HG03520 (cell line): ENCODE measurements around the gene WWC2.

Source experiments
- ATAC-seq: cut with Tn5 transposase; IDR thresholded peaks from one replicate; pipeline ENCODE4 v1.9.1; 2021; ENCODE audit warnings: mild to moderate bottlenecking, moderate library complexity; ENCODE audit not compliant: unreplicated experiment

WWC2 gene

DNA sequence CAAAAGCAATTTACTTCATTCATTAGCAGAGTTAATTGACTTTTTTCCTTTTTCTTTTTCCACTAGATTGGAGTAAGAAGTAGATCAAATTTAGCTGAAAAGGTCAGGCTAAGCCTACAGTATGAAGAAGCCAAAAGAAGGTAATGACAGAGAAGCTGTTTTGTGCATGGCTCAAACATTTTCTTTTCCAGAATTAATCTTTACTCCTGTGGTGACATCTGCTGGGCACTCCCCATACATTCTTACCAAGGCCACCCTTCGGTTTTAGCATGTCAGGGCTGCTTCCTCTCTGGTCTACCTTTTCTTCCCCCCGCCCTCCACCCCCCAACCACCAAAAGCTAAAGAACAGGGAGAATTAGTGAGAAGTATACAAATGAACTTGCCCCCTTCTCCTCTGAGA is 150.8 kb downstream of the WWC2 start:
- ATAC-seq: no peak

DNA sequence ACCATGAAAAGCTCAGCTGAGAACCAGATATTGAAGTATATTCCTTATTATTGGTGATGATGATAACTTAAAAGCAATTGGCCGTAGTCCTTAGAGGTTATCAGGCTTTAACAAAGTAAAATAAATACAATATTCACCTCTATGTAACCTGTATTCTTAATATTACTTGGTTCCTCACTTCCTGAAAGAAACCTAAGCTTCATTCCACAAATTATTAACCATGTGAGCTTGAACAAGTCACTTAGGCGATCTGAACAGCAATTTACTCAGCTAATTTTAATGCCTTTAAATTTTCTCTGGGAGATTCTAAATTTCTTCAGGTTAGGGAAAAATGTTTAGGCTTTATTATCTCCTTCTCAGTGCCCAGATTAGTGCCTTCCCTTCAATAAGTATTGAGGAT is 151.8 kb downstream of the WWC2 start:
- ATAC-seq: no peak

DNA sequence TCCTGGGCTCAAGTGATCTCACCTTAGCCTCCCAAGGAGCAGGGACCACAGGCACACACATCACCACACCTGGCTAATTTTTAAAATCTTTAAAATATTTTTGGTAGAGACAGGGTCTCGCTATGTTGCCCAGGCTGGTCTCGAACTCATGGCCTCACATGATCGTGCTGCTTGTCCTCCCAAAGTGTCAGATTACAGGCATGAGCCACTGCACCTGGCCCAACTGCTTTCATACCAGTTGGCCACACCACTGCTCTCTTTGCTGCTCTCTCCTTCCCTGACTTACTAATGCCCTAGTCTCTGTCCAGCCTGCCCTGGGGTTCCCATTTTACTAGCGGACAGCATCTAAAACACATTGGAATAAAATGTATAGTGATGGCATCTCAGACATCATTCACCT is 153.9 kb downstream of the WWC2 start:
- no peak for ATAC-seq

DNA sequence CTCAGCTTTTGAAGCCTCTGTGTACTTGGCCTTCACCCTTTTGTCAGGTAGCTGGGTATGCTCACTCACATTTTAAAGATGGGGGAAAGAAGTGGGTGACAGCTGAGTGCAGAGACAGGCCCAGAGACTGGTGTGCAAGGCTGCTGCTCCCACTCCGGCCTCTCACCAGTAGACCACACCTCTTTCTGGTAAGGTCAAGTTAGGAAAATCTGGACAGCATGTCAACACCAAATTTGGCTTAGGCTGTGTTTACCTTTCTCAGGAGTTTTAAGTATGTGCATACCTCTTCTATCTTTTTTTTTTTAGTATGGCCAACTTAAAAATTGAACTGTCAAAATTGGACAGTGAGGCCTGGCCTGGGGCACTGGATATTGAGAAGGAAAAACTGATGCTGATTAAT is 154.4 kb downstream of the WWC2 start:
- ATAC-seq: no peak

- ATAC-seq: no peak
These were observed 155.1 kb downstream of the WWC2 start for GRCh38 chr4:183254162-183254561.

DNA sequence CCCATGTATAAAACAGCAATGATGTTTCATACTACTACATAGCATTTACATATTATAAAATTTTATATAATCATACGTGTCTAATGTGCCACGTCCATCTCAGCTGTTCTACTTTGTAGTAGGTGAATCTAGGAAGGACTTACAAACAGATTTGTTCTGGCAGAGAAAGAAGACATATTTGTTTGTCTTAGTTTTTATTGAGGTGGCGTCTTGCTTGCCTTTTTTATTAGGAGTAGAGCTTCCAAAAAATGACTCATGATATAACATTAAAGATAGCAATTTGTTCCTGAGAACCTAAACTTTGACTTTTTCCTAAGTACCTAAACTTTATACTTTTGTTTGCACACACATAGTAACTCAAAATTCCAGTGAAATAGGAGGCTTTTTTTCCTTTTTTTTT is 156.4 kb downstream of the WWC2 start:
- no peak for ATAC-seq

DNA sequence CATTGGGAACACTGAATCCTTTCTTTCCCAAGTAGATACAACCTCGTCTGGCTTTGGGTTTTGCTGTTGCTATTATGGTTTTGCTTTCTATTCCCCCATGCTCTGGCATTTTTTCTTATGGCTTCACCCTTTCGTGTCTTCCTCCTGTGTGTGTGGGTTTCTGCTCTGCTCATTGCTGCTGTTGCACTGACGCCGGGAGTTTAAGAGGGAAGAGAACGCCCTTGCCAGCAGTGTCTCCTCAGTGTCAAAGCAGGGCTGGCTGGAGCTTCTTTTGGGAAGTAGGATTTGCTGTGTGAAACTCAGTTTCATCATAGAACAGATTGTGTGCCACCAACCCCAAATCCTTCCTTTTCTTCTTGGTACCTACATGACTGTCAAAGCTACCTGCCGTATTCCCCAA is 157.3 kb downstream of the WWC2 start:
- ATAC-seq: no peak

- peak; percentile 84 for ATAC-seq
These were observed 157.8 kb downstream of the WWC2 start for GRCh38 chr4:183256756-183257385.

DNA sequence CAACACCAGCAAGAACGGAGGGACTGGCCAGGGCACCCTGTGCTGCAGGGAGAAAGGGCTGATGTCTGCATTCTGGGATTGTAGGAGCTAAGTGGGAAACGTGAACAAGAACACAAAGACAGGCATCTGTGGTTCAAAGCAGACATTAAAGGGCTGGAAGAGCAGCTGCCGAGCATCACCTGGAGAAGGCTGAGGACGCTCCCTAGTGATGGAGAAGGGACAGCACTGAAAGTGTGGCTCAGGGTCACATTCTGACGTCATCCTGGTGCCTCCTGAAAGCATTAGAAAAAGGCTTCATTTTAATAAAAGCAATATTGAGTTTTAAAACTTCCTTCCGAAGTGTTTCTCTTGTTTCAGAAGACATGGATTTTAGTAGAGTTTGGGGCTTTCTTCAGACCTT is 158.8 kb downstream of the WWC2 start:
- ATAC-seq: no peak

DNA sequence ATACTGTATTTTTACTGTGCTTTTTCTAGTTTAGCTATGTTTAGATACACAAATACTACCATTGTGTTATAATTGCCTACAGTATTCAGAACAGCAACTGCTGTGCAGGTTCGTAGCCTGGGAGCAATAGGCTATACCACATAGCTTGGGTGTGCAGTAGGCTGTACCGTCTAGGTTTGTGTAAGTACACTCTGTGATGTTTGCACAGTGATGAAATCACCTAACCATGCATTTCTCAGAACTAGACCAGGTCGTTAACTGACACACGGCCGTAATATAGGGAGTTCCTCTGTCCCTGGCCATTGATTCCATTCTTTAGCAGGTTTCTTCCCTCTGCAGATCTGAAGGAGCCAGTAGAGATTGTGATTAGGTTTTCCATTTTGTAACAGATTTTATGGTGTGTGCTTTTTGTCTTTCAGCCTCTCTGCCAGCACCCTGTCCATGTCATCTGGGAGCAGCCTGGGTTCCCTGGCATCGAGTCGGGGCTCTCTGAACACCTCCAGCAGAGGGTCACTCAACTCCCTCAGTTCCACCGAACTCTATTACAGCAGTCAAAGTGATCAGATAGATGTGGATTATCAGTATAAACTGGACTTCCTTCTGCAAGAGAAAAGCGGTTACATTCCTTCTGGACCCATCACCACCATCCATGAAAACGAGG is 161.6 kb downstream of the WWC2 start:
- no peak for ATAC-seq

DNA sequence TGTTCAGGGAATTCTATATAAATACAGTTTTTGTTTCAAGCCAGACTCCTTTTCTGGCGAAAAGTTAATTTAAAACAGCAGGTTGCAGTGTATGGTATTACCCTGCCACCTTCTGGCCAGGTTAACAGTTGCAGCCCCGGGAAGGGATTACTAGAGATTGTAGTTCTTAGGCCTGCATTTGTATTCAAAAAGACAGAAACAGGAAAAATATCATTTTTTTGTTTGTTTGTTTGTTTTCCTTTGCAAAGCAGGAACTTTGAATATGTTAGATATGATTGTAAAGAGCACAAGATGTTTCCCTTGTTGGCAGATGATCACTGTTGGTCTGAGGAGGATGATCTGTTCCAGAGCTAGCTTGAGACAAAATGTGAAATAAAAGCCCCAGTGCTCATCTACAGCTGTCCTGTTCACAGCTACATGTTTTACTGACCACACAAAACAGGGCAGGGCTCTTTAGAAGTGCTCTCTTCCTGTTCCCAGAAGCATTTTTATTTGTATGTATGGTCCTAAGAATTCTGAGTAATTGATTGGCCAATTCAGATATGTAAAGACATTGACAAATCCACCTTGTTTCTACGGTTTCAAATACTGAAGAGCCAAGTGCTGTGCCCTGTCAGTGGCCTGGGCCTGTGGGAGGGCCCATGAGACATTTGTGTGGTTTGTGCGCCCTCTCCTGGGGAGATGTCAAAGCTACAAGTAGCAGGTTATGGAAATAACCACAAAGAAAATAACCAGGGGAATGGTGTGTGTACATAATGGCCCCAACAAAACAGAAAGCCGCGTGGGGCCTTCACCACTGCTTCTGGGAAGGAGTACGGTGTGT is 163.1 kb downstream of the WWC2 start:
- ATAC-seq: peak; percentile 89

GRCh38 chr4:183262776-183263100 is 163.7 kb downstream of the WWC2 start:
- no peak for ATAC-seq

DNA sequence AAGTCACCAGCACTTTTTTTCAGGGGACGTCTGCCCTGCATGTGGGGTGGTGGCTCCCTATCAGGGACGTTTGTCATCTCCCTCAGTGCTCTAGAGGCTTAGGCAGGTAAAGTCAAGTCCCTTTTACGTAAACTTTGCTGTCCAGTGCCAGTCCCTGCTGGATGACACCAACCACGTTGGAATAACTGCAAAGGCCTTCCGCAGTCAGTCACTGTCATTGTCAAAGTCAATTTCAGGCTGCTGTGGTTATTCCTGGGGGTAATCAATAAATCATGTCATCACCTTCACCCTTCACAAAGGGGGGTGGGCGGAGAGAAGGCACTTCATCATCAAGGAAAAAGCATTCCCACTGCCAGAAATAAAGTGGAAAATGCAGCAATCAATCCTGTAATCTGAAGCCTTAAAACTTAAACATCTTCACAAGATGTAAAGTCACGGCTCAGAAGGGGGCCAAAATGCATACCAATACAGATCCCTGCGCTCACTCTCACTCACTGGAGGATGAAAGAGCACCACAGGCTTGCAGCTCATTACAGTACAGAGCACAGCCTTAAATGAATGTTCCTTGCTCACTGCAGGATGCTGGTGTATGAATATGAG is 164.8 kb downstream of the WWC2 start:
- ATAC-seq: no peak

- no peak for ATAC-seq
These were observed 165.6 kb downstream of the WWC2 start for GRCh38 chr4:183264614-183265013.

DNA sequence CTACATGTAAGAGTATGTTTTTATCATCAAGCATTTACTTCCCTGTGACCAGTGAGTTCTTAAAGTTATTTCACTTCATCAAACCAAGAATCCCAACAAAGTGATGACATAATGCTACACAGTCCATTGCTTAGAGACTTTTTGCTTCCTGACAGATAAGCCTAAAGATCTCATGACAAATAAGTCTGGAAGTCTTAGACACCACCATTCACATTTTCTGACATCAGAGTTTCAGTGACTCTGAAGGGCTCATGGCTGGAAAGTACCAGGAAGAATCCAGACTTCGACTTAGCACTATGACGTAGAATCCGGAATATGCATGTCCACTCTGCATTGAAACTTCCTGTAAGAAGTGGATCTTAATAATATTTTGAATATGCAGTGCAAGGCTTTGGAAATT is 167.3 kb downstream of the WWC2 start:
- ATAC-seq: no peak

DNA sequence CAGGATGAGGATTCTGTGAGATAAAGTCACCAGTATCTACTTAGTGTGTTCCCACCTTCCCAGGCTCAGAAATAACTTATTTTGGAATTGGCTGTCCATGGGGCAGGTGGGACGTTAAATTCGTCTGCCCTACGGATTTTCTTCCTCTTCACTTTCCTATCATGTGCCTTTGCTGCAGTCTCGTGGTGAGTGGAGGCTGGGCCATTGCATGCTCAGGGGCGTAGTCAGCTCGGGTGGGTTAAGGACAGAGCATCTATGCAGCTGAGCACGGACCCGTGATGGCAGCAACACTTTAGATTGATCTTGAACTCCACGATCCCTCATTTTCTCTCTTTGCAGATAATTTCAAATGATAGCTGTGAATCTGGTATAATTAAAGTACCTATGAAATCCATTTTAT is 169.5 kb downstream of the WWC2 start:
- ATAC-seq: no peak

DNA sequence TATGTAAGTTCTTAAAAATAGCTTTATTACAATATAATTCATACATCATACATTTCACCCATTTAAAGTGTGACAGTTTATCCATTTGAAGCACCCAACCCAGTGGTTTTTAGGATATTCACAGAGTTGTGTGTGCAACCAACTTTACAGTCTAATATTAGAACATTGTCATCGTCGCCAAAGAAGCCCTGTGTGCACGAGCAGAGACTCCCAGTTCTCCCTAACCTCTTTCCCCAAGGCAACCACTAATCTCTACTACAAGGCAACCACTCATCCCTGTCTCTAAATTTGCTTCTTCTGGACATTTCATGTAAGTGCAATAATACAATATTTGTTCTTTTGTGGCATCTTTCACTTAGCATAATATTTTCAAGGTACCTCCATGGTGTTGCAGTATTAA is 173.3 kb downstream of the WWC2 start:
- no peak for ATAC-seq

- ATAC-seq: no peak
These were observed 177.0 kb downstream of the WWC2 start for GRCh38 chr4:183276106-183276505.

GRCh38 chr4:183284258-183284785 is 185.3 kb downstream of the WWC2 start:
- no peak for ATAC-seq

GRCh38 chr4:183284965-183285364 is 185.9 kb downstream of the WWC2 start:
- ATAC-seq: no peak

DNA sequence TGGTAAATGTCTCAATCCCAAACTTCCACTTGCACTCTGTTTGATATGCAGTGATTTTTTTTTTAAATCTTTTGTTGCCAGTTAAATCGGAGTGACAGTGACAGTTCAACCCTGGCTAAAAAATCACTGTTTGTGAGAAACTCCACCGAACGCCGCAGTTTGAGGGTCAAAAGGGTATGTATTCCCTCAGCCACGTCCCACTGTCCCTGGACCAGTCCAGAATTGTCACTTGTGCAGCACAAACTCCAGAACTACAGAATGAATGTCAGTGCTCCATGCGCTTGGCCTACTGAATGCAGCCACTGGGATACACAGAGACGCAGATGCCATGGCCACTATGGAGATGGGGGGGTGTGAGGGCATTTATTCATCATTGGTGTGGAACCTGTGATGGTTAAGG is 186.8 kb downstream of the WWC2 start:
- no peak for ATAC-seq
